GM12878 (cell line): ENCODE results near the gene HSPB1. TPM values are rescaled to one million over a fixed set of nuclear protein-coding genes. Genes with fewer than 3 reads are reported as not detected.

Experiments
- ATAC-seq: fragments of 200-7000 bp; cut with Tn5 transposase; 3 replicates; pipeline ENCODE4 v1.9.1; 2020; ENCODE audit warnings: mild to moderate bottlenecking, moderate library complexity
- BruUV-seq: library from RNA; stranded (reverse); fragments of 400-500 nt; replicated peaks from 2 replicates; lab custom pipeline; 2021; lab: Mats Ljungman, UMichigan
- CTCF ChIA-PET: fragments of 300-600 bp; sonication (Branson Sonifier 250); formaldehyde crosslinking; extraction: SDS; loops from one replicate; lab custom pipeline; 2021; ENCODE audit warnings: inconsistent platforms; lab: Yijun Ruan, JAX
- POLR2A ChIA-PET: fragments of 350-600 bp; formaldehyde crosslinking; extraction: SDS; loops from one replicate; lab custom pipeline; 2021; ENCODE audit warnings: inconsistent platforms; lab: Charles Lee
- RAD21 ChIA-PET: fragments of 300-600 bp; sonication (Branson Sonifier 250); formaldehyde crosslinking; loops from one replicate; lab custom pipeline; 2023; ENCODE audit warnings: antibody characterized with exemption; ENCODE audit not compliant: unreplicated experiment; lab: Charles Lee
- SMC1A ChIA-PET: fragments of 300-600 bp; sonication (Branson Sonifier 250); formaldehyde crosslinking; loops from one replicate; lab custom pipeline; 2023; ENCODE audit not compliant: unreplicated experiment, uncharacterized antibody; lab: Charles Lee
- DNase-seq: peaks from one replicate; pipeline ENCODE4 v3.0.0-alpha.2; 2011; ENCODE audit warnings: low read depth, low spot score
- FAIRE-seq: peaks from 3 replicates; lab custom pipeline; 2011; peaks lifted over from hg19 to GRCh38; lab: Jason Lieb, UNC
- H2AFZ ChIP-seq: 2 replicates; pipeline ENCODE4 v1.6.0; 2011; ENCODE audit warnings: low read depth, low read length, control low read depth; ENCODE audit not compliant: control insufficient read depth
- H3K27ac ChIP-seq: 2 replicates; pipeline ENCODE4 v1.5.1; 2011; ENCODE audit warnings: control low read depth; ENCODE audit not compliant: control insufficient read depth, insufficient read depth
- H3K27me3 ChIP-seq, 2 experiments: replicated peaks in 1 of 2; 2 replicates each; pipeline versions ENCODE4 v1.6.0 to v1.6.1; 2011; ENCODE audit warnings: low read length in 1 of 2; ENCODE audit not compliant: control insufficient read depth in 2 of 2, insufficient read depth in 2 of 2
- H3K36me3 ChIP-seq, 2 experiments: 2 replicates each; pipeline ENCODE4 v1.5.1; 2011; ENCODE audit warnings: low read length in 1 of 2; ENCODE audit not compliant: control insufficient read depth in 2 of 2, insufficient read depth in 2 of 2
- H3K4me1 ChIP-seq: 2 replicates; pipeline ENCODE4 v1.6.1; 2011; ENCODE audit warnings: mild to moderate bottlenecking, low read length, moderate library complexity, mixed read lengths; ENCODE audit not compliant: control insufficient read depth, insufficient read depth
- H3K4me2 ChIP-seq: 2 replicates; pipeline ENCODE4 v1.6.0; 2011; ENCODE audit warnings: control low read depth; ENCODE audit not compliant: control insufficient read depth, insufficient read depth
- H3K4me3 ChIP-seq: fragments of 200-600 bp; sonication (generic); 2 replicates; pipeline ENCODE4 v1.5.1; 2016
- H3K79me2 ChIP-seq: 2 replicates; pipeline ENCODE4 v1.6.0; 2011; ENCODE audit warnings: low read length; ENCODE audit not compliant: control insufficient read depth, insufficient read depth
- H3K9ac ChIP-seq: 2 replicates; pipeline ENCODE4 v1.8.0; 2011; ENCODE audit warnings: low read length, control low read depth, mixed read lengths; ENCODE audit not compliant: control insufficient read depth, insufficient read depth
- H3K9me3 ChIP-seq: replicated peaks from 3 replicates; pipeline ENCODE4 v1.5.1; 2011; ENCODE audit warnings: mild to moderate bottlenecking, low read length; ENCODE audit not compliant: control insufficient read depth, insufficient read depth
- H4K20me1 ChIP-seq: 2 replicates; pipeline ENCODE4 v1.6.0; 2011; ENCODE audit not compliant: control insufficient read depth, insufficient read depth
- DPF2 ChIP-seq: fragments of 450-650 bp; IDR thresholded peaks from 2 replicates; pipeline ENCODE4 v1.6.1; 2017; ENCODE audit warnings: mild to moderate bottlenecking
- IKZF2 ChIP-seq, 2 experiments: fragments of 450-650 bp; IDR thresholded peaks; 2 replicates each; pipeline ENCODE4 v1.6.1; 2017; ENCODE audit warnings: mild to moderate bottlenecking in 2 of 2, moderate library complexity in 2 of 2
- NFYB ChIP-seq: IDR thresholded peaks from 2 replicates; pipeline ENCODE4 v1.6.1; 2011; ENCODE audit warnings: low read depth, mild to moderate bottlenecking, low read length, improper control_type of control experiment, moderate library complexity; ENCODE audit not compliant: insufficient read depth
- SUZ12 ChIP-seq: fragments of 200-600 bp; sonication (generic); IDR thresholded peaks from one replicate; pipeline ENCODE4 v1.6.1; 2018; ENCODE audit warnings: antibody characterized with exemption, mild to moderate bottlenecking; ENCODE audit not compliant: unreplicated experiment
- YBX1 ChIP-seq: fragments of 450-650 bp; IDR thresholded peaks from 2 replicates; pipeline ENCODE4 v1.6.1; 2016; ENCODE audit warnings: antibody characterized with exemption
- YY1 ChIP-seq: IDR thresholded peaks from 2 replicates; pipeline ENCODE4 v1.6.1; 2011; ENCODE audit warnings: low read depth, mild to moderate bottlenecking, low read length
- ZZZ3 ChIP-seq: IDR thresholded peaks from 2 replicates; pipeline ENCODE4 v1.6.1; 2011; ENCODE audit warnings: low read depth; ENCODE audit not compliant: control insufficient read depth, insufficient read length
- WGBS: methylation state at CpG from one replicate; pipeline ENCODE4 v1.1.6; 2016; ENCODE audit warnings: low lambda C conversion rate; ENCODE audit not compliant: insufficient replicate concordance, insufficient coverage; ENCODE audit errors: missing lambda C conversion rate; 5-methylcytosine and 5-hydroxymethylcytosine counted together
- in situ Hi-C: fragments of 300-500 bp; cut with MboI; formaldehyde crosslinking; loops from 9 replicates; pipeline ENCODE4 v1.14.3; 2018; ENCODE audit warnings: mixed read lengths
- intact Hi-C: fragments of 100-400 bp; cut with micrococcal nuclease; formaldehyde crosslinking; loops from one replicate; pipeline ENCODE4 v1.14.2; 2022; ENCODE audit not compliant: unreplicated experiment
- polyA plus RNA-seq, 11 experiments: library from polyadenylated mRNA; depleted of rRNA in 4 of 11; unstranded in 6 of 11; stranded (reverse) in 5 of 11; fragments of >200 nt; fragmentation: Nextera tagmentation in 4 of 11; fragmentation: Illumina TruSeq in 1 of 11; extraction: Ambion mirVana in 4 of 11; extraction: Trizol in 1 of 11; gene quantifications; 1 replicate in 1 of 11; 2 replicates in 10 of 11; pipeline versions ENCODE4 v1.2.1 to v1.2.3, GENCODE V29; 2011 to 2016; ENCODE audit warnings: inconsistent platforms in 2 of 11, missing spikeins in 2 of 11, low read depth in 1 of 11
- total RNA-seq, 4 experiments: library from RNA; depleted of rRNA in 3 of 4; stranded (reverse); fragments of >200 nt in 3 of 4; fragmentation: Illumina TruSeq in 1 of 4; extraction: Trizol in 1 of 4; gene quantifications; 2 replicates each; pipeline versions ENCODE4 v1.2.1 to v1.2.3, GENCODE V29; 2013 to 2021

HSPB1 gene
- total and polyA plus RNA-seq, 10 of the 15 experiments (the other 5 are each of a cell fraction or from before 2014, with no cell fraction given) = 13.7 to 297 (median 62.0) TPM

GRCh38 chr7:76259124-76260093 lies 43.1 kb upstream of the HSPB1 start:
- Histone ChIP-seq H3K27me3 (no peaks in the 10 kb centered on the region; a peak in 1 of 4 replicates), H3K79me2 (no peaks in the 10 kb centered on the region), H2AFZ (no peak overlapping the region), H3K4me3 (no peak overlapping the region), H3K36me3 (no peaks in the 10 kb centered on the region), H3K9ac (no peak overlapping the region), H3K4me1 (no peaks in the 10 kb centered on the region), H3K27ac (no peak overlapping the region), H3K4me2 (no peak overlapping the region), H3K9me3 (no peaks in the 10 kb centered on the region), H4K20me1 (no peaks in the 10 kb centered on the region)
- SMC1A ChIA-PET = no interaction called here
- FAIRE-seq (no peak), DNase-seq (no peak), ATAC-seq (no peak)
- TF ChIP-seq ZZZ3 (no peak), DPF2 (no peak), IKZF2 (IDR thresholded peaks at IDR 0.05) (no peak), SUZ12 (peak; percentile 55), NFYB (no peak), YY1 (no peak), YBX1 (no peak)
- CTCF ChIA-PET = no interaction called here
- RAD21 ChIA-PET = interaction anchor here (0.6 kb wide), 1 partner anchor 9 kb away, joined by 3 read pairs; no protein-coding TSS in a partner anchor
- intact Hi-C loops = no loop called here
- in situ Hi-C loops = no loop called here
- 19% methylated on average over 33 of the region's 50 CpGs for WGBS
- POLR2A ChIA-PET = no interaction called here
- BruUV-seq = no TSS peak
